Astrocyte (in vitro differentiated cells and primary cell): ENCODE data around the gene TMEM30A. TPM values are rescaled to one million over a fixed set of nuclear protein-coding genes. Genes with fewer than 3 reads are reported as not detected.
A peak's percentile ranks its signal among the peaks of the same experiment; 100 is the strongest.

Experiments used
- DNase-seq: peaks from one replicate; pipeline ENCODE4 v3.0.0-alpha.2; 2010; ENCODE audit warnings: low read depth
- FAIRE-seq: peaks from 2 replicates; lab custom pipeline; 2011; peaks lifted over from hg19 to GRCh38; lab: Jason Lieb, UNC
- H2AFZ ChIP-seq: 2 replicates; pipeline ENCODE4 v1.6.0; 2012; ENCODE audit warnings: low read depth, low read length, inconsistent platforms
- H3K27ac ChIP-seq: 2 replicates; pipeline ENCODE4 v1.5.1; 2011; ENCODE audit warnings: low read depth, low read length, inconsistent platforms
- H3K27me3 ChIP-seq: 2 replicates; pipeline ENCODE4 v1.6.0; 2011; ENCODE audit warnings: low read length, inconsistent platforms; ENCODE audit not compliant: insufficient read depth
- H3K36me3 ChIP-seq: 2 replicates; pipeline ENCODE4 v1.5.1; 2011; ENCODE audit warnings: low read length, inconsistent platforms; ENCODE audit not compliant: insufficient read depth
- H3K4me1 ChIP-seq: 2 replicates; pipeline ENCODE4 v1.5.1; 2011; ENCODE audit warnings: low read length, inconsistent platforms; ENCODE audit not compliant: insufficient read depth
- H3K4me2 ChIP-seq: 2 replicates; pipeline ENCODE4 v1.6.0; 2012; ENCODE audit warnings: low read length, inconsistent platforms
- H3K4me3 ChIP-seq: 2 replicates; pipeline ENCODE4 v1.5.1; 2011; ENCODE audit warnings: low read depth, mild to moderate bottlenecking, low read length, inconsistent platforms; ENCODE audit not compliant: insufficient read depth
- H3K79me2 ChIP-seq: 2 replicates; pipeline ENCODE4 v1.6.0; 2012; ENCODE audit warnings: mild to moderate bottlenecking, low read length, inconsistent platforms; ENCODE audit not compliant: insufficient read depth
- H3K9ac ChIP-seq: 2 replicates; pipeline ENCODE4 v1.6.0; 2012; ENCODE audit warnings: mild to moderate bottlenecking, low read length, inconsistent platforms
- H3K9me3 ChIP-seq: 2 replicates; pipeline ENCODE4 v1.5.1; 2012; ENCODE audit warnings: low read depth, mild to moderate bottlenecking, low read length, inconsistent platforms; ENCODE audit not compliant: insufficient read depth
- H4K20me1 ChIP-seq: 2 replicates; pipeline ENCODE4 v1.6.0; 2012; ENCODE audit warnings: low read length, inconsistent platforms; ENCODE audit not compliant: insufficient read depth
- H3K27ac Mint-ChIP-seq: one replicate; pipeline ENCODE4 v1.8.0; 2021; ENCODE audit warnings: mild to moderate bottlenecking, mixed read lengths; ENCODE audit not compliant: unreplicated experiment
- H3K27me3 Mint-ChIP-seq: one replicate; pipeline ENCODE4 v1.8.0; 2021; ENCODE audit warnings: low read depth, mixed read lengths; ENCODE audit not compliant: unreplicated experiment
- H3K36me3 Mint-ChIP-seq: one replicate; pipeline ENCODE4 v1.8.0; 2021; ENCODE audit warnings: low read depth, mixed read lengths; ENCODE audit not compliant: unreplicated experiment
- H3K4me1 Mint-ChIP-seq: one replicate; pipeline ENCODE4 v1.8.0; 2021; ENCODE audit warnings: low read depth, mixed read lengths; ENCODE audit not compliant: unreplicated experiment
- H3K4me3 Mint-ChIP-seq: one replicate; pipeline ENCODE4 v1.8.0; 2021; ENCODE audit warnings: mild to moderate bottlenecking, moderate library complexity, mixed read lengths; ENCODE audit not compliant: unreplicated experiment
- H3K9me3 Mint-ChIP-seq: one replicate; pipeline ENCODE4 v1.8.0; 2021; ENCODE audit warnings: mild to moderate bottlenecking, mixed read lengths; ENCODE audit not compliant: unreplicated experiment
- CTCF ChIP-seq: IDR thresholded peaks from 2 replicates; pipeline ENCODE4 v1.5.1; 2011; ENCODE audit warnings: low read depth, mild to moderate bottlenecking, inconsistent platforms, low read length, moderate library complexity; ENCODE audit not compliant: insufficient read depth
- EZH2 ChIP-seq: IDR thresholded peaks from 2 replicates; pipeline ENCODE4 v1.6.1; 2012; ENCODE audit warnings: mild to moderate bottlenecking, low read length, inconsistent platforms; ENCODE audit not compliant: insufficient read depth
- total RNA-seq: library from RNA; stranded (reverse); gene quantifications from 2 replicates; pipeline ENCODE4 v1.2.1, GENCODE V29; 2021

TMEM30A gene
- total RNA-seq, 1 donor from 2014 or later: 166 TPM

GRCh38 chr6:75268121-75268987 is 16.2 kb downstream of the TMEM30A start:
- Histone ChIP-seq H3K9ac (no peak overlapping the region), H3K27me3 (no peaks in the 10 kb centered on the region), H3K4me1 (peaks cover 3% of the 10 kb centered on the region), H4K20me1 (peaks cover 30% of the 10 kb centered on the region), H3K9me3 (no peaks in the 10 kb centered on the region), H3K36me3 (peaks cover 12% of the 10 kb centered on the region), H3K27ac (peak overlapping the region; percentile 9), H3K4me3 (no peak overlapping the region), H3K4me2 (peak overlapping the region; percentile 30), H3K79me2 (peaks cover 91% of the 10 kb centered on the region), H2AFZ (no peak overlapping the region)
- peak overlapping the region; percentile 41 for H3K27ac Mint-ChIP-seq
- no peak for TF ChIP-seq CTCF
- peaks cover 31% of the 10 kb centered on the region for H3K36me3 Mint-ChIP-seq
- FAIRE-seq (peak; percentile 37), DNase-seq (peak; percentile 48)
- H3K27me3 Mint-ChIP-seq: no peaks in the 10 kb centered on the region
- H3K4me1 Mint-ChIP-seq: peaks cover 18% of the 10 kb centered on the region
- peaks cover 4% of the 10 kb centered on the region for H3K9me3 Mint-ChIP-seq
- H3K4me3 Mint-ChIP-seq: no peak overlapping the region

GRCh38 chr6:75267461-75267860 is 17.1 kb downstream of the TMEM30A start:
- no peak for FAIRE-seq
- no peak for TF ChIP-seq CTCF
- TF ChIP-seq EZH2: no peak
- no peak overlapping the region for H3K4me3 ChIP-seq
- peaks cover 36% of the 10 kb centered on the region for H4K20me1 ChIP-seq
- no peaks in the 10 kb centered on the region for H3K9me3 ChIP-seq
- peak overlapping the region; percentile 9 for H3K27ac ChIP-seq
- H3K27me3 ChIP-seq: no peaks in the 10 kb centered on the region
- H3K4me1 ChIP-seq: peaks cover 3% of the 10 kb centered on the region
- no peak overlapping the region for H2AFZ ChIP-seq
- H3K4me2 ChIP-seq: no peak overlapping the region
- peaks cover 20% of the 10 kb centered on the region for H3K4me1 Mint-ChIP-seq
- no peaks in the 10 kb centered on the region for H3K27me3 Mint-ChIP-seq
- H3K36me3 Mint-ChIP-seq: peaks cover 23% of the 10 kb centered on the region
- H3K79me2 ChIP-seq: peaks cover 91% of the 10 kb centered on the region
- no peak for DNase-seq
- H3K4me3 Mint-ChIP-seq: no peak overlapping the region
- H3K36me3 ChIP-seq: peaks cover 13% of the 10 kb centered on the region
- no peak overlapping the region for H3K9ac ChIP-seq
- H3K9me3 Mint-ChIP-seq: peaks cover 4% of the 10 kb centered on the region
- H3K27ac Mint-ChIP-seq: peak overlapping the region; percentile 41

GRCh38 chr6:75266716-75267291 is 17.8 kb downstream of the TMEM30A start:
- no peak overlapping the region for H3K4me2 ChIP-seq
- Mint-ChIP-seq H3K27me3 (no peaks in the 10 kb centered on the region), H3K4me1 (peaks cover 20% of the 10 kb centered on the region), H3K4me3 (no peak overlapping the region), H3K27ac (no peak overlapping the region), H3K9me3 (no peaks in the 10 kb centered on the region), H3K36me3 (peaks cover 18% of the 10 kb centered on the region)
- H3K27ac ChIP-seq: no peak overlapping the region
- H3K4me3 ChIP-seq: no peak overlapping the region
- H4K20me1 ChIP-seq: peaks cover 37% of the 10 kb centered on the region
- TF ChIP-seq CTCF (peak; percentile 76), EZH2 (no peak)
- peaks cover 86% of the 10 kb centered on the region for H3K79me2 ChIP-seq
- DNase-seq (no peak), FAIRE-seq (peak; percentile 54)
- no peaks in the 10 kb centered on the region for H3K27me3 ChIP-seq
- H3K9me3 ChIP-seq: no peaks in the 10 kb centered on the region
- peaks cover 12% of the 10 kb centered on the region for H3K36me3 ChIP-seq
- H3K4me1 ChIP-seq: peaks cover 3% of the 10 kb centered on the region
- H2AFZ ChIP-seq: no peak overlapping the region
- H3K9ac ChIP-seq: no peak overlapping the region
